Lower leg skin (tissue), 3 donors: Measurements from ENCODE around the gene ENOPH1.
"Not testable (repeated sequence)": the region's sequence is repeated elsewhere in the genome, so short reads cannot be mapped to it uniquely, and the experiment has no call there.

ENCODE experiments used
- CTCF ChIP-seq, 3 donors: fragments of 450-650 bp; IDR thresholded peaks; one replicate each; pipeline ENCODE4 v1.5.1; 2016; ENCODE audit warnings: antibody characterized with exemption in 3 of 3, mild to moderate bottlenecking in 3 of 3, moderate library complexity in 2 of 3
- POLR2A ChIP-seq, 2 donors: fragments of 450-650 bp; IDR thresholded peaks; one replicate each; pipeline ENCODE4 v1.6.1; 2016 to 2017; ENCODE audit warnings: antibody characterized with exemption in 2 of 2, mild to moderate bottlenecking in 1 of 2, moderate library complexity in 1 of 2

- TF ChIP-seq CTCF, POLR2A (IDR thresholded peaks at IDR 0.05): not testable (repeated sequence)
Observed at GRCh38 chr4:82390061-82390460, 40.3 kb upstream of the ENOPH1 start.
